NCI-H2081 treated with DMSO at 0.1 percent for 48 hours (cell line): ENCODE data around the gene ALDH2.
"Not testable (repeated sequence)": the region's sequence is repeated elsewhere in the genome, so short reads cannot be mapped to it uniquely, and the experiment has no call there.

Experiments
- DNase-seq: peaks from one replicate; lab custom pipeline; 2025; lab: John Stamatoyannopoulos, UW

ALDH2 gene

DNA sequence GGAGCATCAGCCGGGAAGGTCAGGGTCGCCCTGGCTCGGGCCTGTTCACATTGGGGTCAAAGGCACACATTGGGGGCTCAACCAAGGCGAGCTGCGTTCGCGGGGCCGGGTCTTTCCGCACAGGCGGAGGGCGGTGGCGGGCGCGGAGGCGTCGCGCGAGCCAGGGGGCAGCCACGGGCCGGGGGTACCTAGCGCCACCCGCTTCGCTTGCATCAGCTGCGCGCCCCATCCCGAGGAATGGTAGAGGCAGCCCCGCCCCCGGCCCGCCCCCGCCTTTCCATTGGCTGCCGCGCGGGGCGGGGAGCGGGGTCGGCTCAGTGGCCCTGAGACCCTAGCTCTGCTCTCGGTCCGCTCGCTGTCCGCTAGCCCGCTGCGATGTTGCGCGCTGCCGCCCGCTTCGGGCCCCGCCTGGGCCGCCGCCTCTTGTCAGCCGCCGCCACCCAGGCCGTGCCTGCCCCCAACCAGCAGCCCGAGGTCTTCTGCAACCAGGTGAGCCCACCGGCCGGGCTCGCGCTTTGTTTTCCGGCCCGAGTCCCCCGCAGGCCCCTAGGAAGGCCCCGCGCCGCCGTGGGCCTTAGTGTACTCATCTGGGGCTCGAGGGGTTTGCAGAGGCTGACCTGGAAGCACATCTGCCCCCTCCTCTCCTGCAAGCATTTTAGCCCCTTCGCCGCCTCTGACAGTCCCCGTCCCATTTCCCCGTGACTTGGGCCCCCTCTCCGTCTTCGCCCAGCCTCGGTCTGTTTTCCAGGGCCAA, at the start of gene ALDH2:
Gene ALDH2 (plus strand): TSS at position 326 of the 754 bp plus-strand sequence. CDS start 50 bp downstream, at position 376.
- no peak for DNase-seq

DNA sequence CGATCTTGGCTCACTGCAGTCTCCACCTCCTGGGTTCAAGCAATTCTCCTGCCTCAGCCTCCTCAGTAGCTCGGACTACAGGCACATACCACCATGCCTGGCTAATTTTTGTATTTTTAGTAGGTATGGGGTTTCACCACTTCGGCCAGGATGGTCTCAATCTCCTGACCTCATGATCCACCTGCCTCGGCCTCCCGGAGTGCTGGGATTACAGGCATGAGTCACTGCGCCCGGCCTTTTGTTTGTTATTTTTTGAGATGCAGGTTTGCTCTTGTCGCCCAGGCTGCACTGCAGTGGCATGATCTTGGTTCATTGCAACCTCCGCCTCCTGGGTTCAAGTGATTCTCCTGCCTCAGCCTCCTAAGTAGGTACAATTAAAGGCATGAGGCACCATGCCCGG, 47.4 kb upstream of the ALDH2 start:
- DNase-seq, result not testable (repeated sequence)

DNA sequence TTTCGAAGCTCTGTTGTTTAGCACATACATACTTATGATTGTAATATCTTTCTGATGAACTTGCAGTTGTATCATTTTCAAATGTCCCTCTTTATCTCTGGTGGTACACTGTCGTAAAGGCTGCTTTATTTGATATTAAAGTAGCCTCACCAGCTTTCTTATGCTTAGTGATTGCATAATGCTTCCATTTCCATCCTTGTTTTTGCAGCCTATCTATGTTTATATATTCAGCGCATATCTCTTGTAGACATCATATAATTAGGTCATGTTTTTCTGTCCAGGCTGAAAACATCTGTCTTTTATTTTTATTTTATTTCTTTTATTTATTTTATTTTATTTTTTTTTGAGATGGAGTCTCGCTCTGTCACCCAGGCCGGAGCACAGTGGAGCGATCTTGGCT, 46.3 kb upstream of the ALDH2 start:
- no peak for DNase-seq

DNA sequence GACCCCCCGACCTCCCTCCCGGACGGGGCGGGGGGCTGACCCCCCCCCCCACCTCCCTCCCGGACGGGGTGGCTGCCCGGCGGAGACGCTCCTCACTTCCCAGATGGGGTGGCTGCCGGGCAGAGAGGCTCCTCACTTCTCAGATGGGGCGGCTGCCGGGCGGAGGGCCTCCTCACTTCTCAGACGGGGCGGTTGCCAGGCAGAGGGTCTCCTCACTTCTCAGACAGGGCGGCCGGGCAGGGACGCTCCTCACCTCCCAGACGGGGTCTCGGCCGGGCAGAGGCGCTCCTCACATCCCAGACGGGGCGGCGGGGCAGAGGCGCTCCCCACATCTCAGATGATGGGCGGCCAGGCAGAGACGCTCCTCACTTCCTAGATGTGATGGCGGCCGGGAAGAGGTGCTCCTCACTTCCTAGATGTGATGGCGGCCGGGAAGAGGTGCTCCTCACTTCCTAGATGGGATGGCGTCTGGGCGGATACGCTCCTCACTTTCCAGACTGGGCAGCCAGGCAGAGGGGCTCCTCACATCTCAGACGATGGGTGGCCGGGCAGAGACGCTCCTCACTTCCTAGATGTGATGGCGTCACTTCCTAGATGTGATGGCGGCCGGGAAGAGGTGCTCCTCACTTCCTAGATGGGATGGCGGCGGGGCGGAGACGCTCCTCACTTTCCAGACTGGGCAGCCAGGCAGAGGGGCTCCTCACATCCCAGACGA, 42.9 kb upstream of the ALDH2 start:
- DNase-seq, result not testable (repeated sequence)

DNA sequence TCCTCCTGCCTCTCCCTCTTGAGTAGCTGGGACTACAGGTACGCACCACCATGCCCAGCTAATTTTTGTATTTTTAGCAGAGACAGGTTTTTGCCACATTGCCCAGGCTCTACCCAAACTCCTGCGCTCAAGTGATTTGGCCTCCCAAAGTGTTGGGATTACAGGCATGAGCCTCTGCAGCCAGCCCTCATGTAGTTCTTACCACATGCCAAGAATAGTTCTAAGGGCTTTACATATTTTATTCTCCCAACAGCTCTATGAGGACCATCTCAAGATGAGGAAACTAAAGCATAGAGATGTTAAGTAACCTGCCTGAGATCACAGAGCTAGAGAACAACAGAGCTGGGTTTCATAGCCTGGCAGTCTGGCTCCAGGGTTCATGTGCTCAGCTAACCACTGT, 37.9 kb upstream of the ALDH2 start:
- DNase-seq, result no peak

DNA sequence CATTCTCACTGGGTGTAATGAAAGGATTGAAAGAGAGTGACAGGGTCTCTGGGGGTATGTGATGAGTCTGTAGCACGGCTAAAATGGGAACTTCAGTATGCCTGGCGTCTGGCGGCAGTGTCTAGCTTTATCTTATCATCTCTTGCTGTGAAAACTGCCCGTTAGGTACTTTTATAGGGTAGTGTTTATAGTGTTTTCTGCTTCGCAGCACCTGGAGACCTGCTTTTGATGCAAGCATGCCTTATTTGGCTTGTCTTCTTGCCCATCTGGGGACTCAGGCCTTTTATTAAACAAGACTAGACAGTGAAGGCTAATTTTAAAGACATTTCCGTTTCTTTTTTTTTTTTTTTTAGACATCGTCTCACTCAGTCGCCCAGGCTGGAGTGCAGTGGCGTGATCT, 36.3 kb upstream of the ALDH2 start:
- DNase-seq, result no peak

DNA sequence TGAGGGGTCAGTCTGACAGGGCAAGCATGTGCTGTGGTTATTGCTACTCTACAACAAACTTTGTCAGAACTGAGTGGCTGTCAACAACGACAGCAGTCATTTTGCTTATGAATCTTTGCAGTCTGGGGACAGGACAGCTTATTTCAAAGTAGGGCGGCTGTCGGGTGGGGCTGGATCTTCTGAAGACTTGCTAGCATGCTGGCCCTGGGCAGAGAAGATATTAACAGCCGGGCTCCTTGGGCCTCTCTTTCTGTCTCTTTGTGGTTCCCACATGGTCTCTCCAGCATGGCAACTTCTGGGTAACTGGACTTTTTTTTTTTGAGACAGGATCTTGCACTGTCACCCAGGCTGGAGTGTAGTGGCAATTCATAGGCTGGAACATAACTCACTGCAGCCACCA, 33.9 kb upstream of the ALDH2 start:
- DNase-seq, result no peak

DNA sequence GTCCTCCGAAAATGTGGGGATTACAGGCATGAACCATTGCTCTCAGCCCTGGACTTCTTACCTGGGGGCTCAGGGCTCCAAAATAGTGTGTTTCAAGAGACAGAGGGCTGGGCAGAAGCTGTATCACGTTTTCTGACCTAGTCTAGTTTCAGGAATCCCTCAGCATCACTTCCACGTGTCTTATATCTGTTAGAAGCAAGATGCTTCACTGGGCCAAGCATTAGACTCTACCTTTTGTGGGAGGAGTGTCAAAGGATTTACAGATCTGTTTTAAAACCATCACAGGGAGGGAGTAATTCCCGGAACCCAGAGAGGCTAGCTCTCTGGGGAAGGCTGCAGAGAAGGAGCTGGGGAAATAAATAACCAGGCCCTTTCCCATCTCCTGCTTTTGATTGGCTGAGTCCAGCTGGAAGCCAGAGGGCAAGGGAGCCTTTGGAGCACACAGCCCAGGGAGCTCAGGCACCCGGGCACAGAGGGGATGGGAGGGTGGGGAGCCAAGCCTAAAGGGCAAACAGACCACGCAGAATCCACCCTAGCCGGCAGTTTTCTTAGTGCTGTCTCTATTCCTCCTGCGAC, 33.3 kb upstream of the ALDH2 start:
- DNase-seq, result no peak

DNA sequence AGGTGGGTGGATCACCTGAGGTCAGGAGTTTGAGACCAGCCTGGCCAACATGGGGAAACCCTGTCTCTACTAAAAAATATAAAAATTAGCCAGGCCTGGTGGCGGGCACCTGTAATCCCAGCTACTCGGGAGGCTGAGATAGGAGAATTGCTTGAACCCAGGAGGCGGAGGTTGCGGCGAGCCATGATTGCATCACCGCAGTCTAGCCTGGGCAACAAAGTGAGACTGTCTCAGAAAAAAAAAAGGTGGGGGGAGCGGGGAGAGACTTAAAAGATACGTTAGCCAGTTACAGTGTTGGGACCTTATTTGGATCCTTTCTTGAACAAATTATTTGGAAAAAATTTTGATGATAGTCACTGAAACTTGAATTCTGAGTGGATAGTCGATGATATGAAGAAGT, 27.2 kb upstream of the ALDH2 start:
- not testable (repeated sequence) for DNase-seq

DNA sequence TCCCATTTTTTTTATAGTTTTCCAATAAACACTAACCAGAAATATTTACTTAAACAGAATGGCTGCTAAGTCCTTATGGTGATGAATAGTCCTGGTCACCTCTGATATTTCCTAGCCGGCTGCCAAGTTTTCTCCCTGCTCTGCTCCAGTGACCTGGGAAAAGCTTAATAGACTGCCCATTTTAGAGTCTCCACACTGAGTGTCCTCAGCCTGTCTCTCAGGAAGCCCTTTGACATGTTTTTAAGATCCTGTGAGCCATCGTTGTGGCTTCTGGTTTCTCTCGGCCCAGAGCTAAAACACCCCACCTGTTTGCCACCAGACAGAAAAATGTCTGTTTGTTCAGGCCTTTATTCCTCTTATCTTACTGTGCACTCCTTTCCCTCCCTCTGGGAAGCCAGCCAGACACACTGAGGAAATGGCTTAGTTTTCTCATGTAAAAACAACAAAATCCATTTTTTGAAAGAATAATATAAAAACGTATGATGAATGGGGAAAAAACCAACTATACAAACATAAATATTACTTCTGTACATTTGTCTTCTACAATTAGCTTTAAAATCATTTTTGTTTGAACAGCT, 25.4 kb upstream of the ALDH2 start:
- peak; percentile 17 for DNase-seq

DNA sequence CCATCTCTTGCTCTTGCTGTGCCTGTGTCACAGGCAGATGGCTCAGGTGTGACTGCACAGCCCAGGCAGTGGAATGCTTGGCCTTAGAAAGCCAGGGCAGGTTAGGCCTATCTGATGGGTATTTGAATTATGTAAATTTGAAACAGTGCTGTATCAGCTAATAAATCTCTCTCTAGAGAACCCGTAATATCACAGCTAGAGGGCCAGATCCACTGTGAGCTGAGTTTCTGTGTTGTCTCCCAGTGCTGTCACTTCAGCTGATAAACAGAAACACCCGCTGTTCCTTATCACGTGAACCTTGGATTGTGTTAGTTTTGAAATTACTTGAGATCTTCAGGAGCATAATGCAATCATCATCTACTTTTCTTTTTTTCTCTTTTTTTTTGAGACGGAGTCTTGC, 21.5 kb upstream of the ALDH2 start:
- no peak for DNase-seq

DNA sequence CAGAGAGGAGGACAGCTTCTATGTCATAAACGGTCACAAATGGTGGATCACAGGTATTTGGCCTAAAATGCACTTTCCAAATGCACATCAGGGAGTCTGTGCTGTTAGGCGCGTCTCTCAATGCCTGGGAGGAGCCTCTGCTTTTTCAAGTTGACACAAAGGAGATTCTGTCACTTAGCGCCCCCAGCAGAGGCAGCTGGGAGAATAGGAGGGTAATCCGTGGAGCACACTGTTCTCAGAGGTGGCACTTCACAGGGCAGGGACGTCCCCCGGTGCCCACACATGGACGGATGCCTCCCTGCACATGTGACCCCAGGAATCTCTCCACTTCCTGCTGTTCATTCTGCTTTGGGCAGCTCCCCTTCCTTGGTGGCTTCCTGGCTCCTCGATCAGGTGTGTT, 19.4 kb upstream of the ALDH2 start:
- DNase-seq, result no peak

DNA sequence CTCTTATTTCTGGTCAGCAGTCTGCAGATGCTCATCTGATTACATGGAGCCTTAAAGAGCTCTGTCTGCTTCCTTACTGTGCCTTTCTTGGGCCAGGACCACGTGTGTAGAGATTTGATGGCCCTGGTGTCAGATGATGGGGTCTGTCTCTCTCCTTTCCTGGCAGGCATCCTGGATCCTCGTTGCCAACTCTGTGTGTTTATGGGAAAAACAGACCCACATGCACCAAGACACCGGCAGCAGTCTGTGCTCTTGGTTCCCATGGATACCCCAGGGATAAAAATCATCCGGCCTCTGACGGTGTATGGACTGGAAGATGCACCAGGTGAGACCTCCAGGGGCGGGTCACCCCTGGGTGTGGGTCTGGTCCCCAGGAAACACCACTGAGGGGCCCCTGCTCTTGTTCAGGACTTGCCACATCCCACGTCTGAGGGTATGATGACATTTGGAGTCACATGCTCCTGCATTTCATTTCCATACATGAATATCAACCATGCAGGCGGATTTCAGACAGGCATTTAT, 18.5 kb upstream of the ALDH2 start:
- DNase-seq, result no peak

DNA sequence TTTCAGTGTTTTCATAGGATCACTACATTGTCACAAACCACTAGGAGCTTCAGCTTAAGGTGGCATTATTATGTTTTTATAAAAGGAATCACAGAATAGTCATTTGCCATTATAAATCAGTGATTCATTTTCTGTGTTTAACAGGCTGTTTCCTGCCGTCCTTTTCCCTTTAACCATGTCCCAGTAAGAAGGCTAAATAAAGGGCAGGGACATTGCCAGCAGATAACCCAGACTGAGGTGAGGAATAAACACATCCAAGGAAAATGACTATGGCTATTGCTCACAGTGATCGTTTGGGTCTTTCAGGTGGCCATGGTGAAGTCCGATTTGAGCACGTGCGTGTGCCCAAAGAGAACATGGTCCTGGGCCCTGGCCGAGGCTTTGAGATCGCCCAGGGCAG, 17.9 kb upstream of the ALDH2 start:
- DNase-seq, result no peak

DNA sequence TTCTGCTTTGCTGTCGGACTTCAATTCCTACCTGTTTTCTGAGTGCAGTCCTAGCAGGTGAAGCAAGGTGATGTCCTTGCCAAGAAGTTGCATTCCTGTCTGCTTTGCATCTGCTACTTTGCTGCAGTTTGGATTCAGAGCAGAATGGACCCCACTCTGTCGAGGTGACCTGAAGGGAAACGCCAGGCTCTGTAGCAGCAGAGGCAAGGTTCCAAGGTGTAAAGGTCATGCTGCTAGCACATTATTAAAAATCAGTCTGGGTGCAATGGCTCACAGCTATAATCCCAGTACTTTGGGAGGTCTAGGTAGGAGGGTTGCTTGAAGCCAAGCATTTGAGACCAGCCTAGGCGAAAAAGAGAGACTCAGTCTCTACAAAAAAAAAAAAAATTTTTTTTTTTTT, 17.3 kb upstream of the ALDH2 start:
- no peak for DNase-seq

DNA sequence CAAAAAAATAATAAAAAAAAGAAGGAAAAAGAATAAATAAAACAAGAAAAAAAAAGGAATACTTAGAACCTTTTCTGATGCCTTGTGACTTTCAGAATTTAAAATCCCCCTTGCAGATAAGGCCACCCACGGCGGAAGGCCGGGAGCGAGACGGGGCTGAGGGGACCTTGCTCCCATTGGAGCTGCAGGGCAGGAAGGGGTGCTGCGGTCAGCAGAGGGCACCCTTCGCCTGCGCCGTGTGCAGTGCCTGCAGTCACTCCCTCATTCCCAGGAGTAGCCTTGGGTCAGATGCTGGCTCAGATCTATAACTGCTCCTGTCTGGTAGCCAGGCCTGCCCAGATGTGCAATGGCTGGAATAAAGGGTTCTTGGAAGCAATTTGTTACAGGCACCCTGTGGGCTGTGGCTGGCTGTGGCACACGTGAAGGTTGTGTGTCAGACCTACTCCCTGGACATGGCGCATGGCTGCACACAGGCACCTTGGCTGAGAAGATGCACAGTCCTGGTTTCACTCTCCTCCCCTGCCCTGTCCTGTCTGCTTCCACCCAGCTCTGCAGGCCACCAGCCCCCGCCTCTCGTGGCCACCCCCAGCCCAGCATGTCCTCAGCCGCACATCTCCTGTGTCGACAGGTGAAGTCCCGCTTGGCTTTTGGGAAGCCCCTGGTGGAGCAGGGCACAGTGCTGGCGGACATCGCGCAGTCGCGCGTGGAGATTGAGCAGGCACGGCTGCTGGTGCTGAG, 13.4 kb upstream of the ALDH2 start:
- DNase-seq, result no peak

DNA sequence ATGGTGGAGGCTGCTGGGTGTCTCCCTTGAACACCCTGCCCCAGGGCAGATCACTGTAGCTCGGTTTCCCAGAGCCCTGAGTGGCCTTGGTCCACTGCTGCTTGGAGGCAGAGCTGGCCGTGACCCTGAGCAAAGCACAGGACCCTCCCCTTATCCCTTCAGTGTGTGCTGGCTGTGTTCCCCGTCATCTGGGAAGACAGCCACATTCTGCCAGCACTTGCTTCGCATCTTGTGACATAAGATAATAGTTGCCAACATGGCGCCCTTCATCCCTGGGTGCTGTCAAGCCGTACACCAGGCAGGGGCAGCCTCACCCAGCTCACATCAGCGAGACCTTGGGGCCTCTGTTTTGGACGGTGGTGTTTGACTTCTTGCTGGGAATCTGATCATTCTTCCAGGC, 12.1 kb upstream of the ALDH2 start:
- DNase-seq, result no peak

DNA sequence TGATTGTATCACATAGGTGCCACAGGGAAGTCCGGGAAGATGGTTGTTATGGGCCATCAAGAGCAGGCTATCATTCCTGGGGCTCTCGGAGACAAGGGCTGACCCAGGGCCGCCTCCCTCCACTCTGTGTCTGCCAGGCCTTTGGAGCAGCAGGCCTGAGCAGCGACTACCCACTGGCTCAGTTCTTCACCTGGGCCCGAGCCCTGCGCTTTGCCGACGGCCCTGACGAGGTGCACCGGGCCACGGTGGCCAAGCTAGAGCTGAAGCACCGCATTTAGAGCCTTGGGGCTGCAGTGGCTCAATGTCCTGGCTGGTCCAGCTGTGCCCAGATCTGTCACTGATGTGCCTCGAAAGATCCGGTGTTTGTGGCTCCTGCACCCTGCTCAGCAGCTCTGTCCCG, 10.5 kb upstream of the ALDH2 start:
- no peak for DNase-seq

DNA sequence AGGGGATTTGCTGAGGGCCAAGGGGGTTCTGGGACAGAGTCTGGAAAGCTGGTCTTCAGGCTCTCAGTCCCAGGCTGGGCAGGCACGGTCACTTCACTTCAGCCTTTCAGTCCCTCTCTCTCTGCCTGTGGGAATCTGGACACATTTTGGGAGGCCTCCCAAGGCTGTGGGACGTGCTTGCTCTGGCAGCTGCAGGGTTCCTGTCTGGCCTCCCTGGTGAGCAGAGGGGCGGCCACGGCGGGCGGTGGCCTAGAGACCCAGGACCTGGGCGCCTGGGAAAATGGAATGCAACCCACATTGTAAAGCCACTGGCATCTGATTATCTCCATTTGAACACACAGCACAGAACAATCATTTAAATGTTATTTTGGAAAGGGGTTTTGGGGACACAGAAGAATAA, 10.1 kb upstream of the ALDH2 start:
- no peak for DNase-seq

DNA sequence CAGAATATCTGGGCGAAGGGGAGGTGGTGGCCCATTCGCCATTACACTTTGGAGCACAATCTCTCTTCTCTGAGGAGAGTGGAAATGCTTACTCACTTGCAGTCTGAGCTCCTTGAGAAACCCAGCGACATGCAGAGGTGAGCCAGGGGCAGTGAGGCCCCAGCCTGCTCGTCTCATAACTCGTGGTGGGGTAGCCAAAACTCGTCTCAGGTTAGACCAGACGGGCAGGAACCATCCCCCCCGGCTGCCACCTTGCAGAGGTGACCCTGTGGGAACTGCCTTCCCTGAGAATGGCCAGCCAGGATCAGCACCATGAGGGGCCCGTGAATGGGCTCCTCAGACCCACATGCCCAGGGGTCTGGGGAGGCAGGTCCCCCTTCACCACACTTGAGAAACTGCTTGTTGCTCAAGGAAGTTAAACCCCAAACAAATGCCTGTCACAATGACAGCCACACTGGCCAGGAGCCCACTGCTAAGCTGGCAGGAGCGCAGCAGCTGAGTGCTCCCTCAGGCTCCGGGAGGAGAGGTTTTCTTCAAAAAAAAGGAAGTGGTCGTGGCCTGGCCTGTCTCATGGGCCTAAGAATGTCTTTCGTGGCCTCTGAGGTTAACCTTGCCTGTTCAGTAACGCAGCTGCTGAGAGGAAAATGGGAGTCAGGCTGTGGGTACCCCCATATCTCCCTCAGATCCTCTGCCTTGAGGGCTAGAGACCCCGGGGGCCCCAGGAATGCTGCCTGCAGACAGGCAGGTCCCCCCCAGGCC, 9.2 kb upstream of the ALDH2 start:
- DNase-seq, result no peak

DNA sequence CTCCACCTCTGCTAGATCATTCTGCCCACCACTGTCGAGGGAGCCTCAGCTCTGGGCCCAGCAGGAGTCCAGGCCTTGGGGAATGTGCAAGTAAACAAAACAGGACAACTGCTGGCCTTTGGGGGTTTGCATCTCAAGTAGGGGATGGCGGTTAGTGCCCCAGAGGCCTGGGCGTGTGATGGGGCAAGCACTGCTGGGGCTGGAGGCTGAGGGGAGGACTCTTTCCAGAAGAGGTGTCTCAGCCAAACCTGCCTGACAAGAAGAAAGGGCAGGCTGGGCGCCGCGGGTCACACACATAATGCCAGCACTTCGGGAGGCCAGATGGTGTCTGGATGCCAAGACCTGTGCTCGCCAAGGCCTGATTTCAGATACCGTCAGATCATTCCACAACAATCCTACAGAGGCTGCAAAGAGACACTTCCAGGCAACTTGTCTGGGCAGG, 8.6 kb upstream of the ALDH2 start:
- DNase-seq, result no peak
